ENCODE data around the gene SLC25A29.
"Not testable (repeated sequence)": the region's sequence is repeated elsewhere in the genome, so short reads cannot be mapped to it uniquely, and the experiment has no call there.

Gene SLC25A29

DNA sequence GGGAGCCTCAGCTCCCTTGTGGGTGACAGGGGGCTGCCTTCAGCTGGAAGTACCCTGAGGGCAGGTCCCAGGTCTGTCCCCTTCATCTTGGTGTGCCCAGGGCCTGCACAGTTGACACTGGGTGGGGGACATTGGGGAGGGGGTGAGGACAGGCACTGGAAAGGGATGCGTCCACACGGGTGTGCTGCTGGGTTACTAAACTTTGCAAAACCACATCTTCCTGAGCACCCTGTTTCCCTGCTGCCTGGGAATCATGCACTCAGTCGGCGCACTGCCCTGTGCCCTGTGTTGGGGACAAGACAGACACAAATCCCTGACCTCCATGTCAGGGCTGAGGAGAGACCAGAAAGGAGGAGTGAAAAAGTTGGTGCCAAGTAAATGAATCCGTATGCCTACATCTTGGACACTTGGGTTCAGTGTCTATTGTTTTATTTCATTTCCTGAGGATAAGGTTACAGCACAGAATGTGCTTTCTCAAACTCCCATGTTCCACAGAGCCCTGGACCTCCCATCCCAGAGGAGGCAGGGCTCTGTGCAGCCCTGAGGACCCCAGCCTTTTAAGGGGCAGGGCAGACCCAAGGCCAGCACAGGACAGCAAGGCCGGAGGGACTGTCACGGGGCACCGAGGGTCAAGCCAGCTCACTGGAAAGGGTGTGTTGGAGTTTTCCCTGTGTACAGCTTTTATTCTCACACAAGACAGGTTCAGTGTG lies 2.9 kb upstream of the SLC25A29 start:
- DNase-seq, result no peak

GRCh38 chr14:100308427-100308792 lies 2.2 kb upstream of the SLC25A29 start:
- DNase-seq, result not testable (repeated sequence)

DNA sequence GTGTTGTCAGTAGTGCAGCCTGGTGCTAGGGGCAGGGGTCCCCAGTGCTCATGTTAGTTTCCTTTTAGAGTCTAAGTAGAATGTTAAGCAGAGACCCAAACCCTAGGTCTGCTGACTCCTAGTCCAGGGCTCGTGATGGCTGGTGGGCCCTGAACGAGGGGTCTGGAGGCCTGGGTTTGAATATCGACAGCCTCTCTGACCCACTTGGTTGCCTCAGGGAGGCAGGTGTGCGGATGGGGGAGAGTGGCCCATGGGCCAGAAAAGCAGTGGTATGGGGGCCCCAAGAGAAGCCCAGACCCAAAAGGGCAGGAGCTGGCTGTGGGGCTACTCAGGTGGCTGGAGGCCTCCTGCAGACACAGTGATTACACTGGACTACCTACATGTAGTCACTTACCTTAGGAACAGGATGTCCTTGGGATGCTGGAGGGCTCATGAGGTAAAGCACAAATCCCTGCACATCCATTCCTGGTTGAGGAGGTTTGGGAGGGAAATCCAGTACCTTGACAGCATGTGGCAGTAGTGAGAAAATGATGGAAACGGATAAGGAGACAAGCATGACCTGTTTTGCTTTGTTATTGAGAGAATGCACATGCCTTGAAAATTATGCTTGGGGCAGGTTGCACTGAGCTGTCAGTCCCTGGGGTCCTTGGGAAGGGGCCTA lies 1.7 kb upstream of the SLC25A29 start:
- no peak for DNase-seq

- DNase-seq, result no peak
These were observed 938 bp upstream of the SLC25A29 start for GRCh38 chr14:100306998-100307765.

GRCh38 chr14:100305324-100306100 lies 732 bp downstream of the SLC25A29 start:
- no peak for DNase-seq

DNA sequence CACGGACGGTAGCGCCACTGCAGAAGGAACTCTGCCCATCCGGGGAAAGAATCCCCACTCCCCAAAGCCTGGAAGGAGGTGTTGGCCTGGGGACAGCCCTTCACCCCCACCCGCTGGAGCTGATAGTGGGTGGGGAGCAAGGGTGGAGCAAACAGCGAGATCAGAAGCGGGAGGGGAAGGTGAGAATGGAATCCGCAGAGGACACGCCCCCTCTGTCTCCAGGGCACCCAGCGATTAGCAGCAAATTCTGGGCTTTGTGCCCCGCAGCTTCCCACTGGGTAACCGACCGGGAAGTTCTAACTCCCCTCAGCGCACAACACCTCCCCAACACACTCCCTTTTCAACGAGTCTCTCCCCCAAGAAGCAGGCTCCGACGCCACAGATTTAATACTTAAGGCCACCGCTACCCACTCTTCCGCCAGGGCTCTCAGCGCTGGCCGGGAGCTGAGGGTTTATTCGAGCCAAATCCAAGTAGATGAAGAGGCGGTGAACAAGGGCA lies 1.4 kb downstream of the SLC25A29 start:
- no peak for DNase-seq

DNA sequence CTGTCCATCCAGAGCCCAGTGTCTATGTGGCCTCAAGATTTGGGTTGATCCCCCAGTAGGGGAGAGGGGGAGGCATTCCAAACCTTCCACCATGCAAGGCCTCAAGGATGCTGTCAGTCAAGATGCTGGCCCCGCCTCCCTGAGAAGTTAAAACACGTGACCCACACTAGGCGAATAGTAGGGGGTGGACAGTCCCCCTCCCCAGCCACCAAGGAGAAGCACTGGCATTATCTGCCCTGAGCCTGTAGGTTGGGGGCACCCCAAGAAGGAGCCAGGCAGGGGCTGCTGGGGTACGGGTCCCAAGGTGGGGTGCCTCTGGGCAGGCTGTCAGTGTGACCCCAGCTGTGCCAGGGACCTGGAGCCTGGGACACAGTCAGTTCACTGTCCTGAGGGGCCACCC lies 2.3 kb downstream of the SLC25A29 start:
- DNase-seq, result no peak

- no peak for DNase-seq
These were observed 3.1 kb downstream of the SLC25A29 start for GRCh38 chr14:100303179-100303578.

- DNase-seq, result no peak
These were observed 3.6 kb downstream of the SLC25A29 start for GRCh38 chr14:100302616-100303015.

GRCh38 chr14:100299238-100299560 lies 7.0 kb downstream of the SLC25A29 start:
- DNase-seq, result no peak

GRCh38 chr14:100298551-100299237 lies 7.5 kb downstream of the SLC25A29 start:
- DNase-seq, result no peak

DNA sequence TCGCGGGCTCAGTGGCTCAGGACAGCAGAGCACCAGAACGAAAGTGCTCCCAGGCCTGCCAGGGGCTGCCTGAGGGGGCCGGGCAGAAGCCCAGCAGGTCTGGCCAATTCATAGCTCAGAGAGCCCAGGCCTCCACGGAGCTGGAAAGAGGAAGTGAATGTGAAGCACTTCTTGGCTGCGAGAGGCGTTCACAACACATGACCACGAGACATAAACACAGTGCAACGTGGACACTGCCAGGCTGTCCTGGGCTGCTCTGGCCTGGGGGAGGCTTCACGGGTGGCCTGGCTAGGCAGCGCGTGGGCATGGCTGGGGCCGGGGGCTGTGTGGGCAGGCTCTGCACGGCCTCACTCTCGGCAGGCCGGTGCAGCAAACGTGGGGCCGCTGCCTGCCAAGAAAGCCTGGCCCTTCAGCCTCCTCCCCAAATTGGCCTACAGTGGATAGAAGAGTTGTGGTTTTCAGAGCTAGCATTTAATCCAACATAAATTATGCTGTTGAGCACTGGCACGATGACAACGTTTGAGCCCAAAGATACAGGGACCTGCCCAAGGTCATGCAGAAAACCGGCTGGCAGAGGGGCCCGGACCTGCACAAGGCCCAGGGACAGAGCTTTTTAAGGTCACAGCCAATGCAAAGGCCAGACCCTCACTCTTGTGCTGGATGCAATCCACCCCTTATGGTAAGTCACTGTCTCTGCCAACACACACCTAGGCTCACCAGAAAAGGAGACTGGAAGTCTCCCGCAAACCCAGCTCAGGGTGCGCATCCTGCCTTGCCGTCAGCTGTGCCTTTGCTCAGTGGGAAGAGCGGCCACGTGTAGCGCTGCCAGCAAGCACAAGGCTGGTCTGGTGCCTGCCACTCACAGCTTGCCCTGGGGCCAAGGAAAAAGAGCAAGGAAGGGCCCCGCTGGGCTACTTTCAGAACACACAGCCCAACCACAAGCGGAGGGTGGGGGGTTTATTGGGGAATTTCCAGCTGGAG lies 8.6 kb downstream of the SLC25A29 start:
- DNase-seq, result no peak

- not testable (repeated sequence) for DNase-seq
These were observed 9.5 kb downstream of the SLC25A29 start for GRCh38 chr14:100296729-100297128.

GRCh38 chr14:100296106-100296651 lies 10.1 kb downstream of the SLC25A29 start:
- DNase-seq, result no peak

DNA sequence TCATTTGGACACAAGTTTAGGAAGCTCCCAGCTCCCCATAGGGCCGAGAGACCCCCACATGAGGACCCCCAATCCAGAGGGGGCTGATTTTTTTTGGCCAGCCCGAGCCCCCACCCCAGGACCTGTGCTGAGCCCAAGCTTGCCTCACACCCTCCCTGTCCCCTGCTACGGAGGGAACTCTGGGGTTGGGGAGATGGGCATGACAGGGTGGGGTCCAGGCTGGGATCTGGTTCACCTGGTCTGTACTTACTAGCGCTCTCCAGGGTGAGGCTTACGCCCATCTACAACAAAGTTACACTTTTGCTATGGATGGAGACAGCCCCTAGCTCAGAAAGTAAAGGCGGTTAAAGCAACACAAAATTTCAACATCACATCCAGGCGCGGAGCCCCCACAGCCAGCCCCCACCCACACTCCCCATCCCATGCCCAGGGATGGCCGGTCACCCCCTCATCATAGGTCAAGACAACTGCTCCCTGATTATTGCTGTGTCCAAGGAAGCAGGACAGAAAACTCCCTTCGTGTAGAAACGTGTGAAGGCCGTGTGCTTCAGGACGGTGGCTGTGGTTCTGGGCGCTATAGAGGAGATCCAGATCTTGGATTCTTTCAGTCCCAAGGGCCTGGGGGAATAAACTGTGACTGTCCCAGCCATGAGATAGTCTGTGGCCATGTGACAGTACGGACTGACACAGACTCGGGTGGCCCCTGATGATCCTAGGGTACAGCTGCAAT lies 10.7 kb downstream of the SLC25A29 start:
- DNase-seq, result no peak

GRCh38 chr14:100294963-100295330 lies 11.3 kb downstream of the SLC25A29 start:
- DNase-seq, result no peak

DNA sequence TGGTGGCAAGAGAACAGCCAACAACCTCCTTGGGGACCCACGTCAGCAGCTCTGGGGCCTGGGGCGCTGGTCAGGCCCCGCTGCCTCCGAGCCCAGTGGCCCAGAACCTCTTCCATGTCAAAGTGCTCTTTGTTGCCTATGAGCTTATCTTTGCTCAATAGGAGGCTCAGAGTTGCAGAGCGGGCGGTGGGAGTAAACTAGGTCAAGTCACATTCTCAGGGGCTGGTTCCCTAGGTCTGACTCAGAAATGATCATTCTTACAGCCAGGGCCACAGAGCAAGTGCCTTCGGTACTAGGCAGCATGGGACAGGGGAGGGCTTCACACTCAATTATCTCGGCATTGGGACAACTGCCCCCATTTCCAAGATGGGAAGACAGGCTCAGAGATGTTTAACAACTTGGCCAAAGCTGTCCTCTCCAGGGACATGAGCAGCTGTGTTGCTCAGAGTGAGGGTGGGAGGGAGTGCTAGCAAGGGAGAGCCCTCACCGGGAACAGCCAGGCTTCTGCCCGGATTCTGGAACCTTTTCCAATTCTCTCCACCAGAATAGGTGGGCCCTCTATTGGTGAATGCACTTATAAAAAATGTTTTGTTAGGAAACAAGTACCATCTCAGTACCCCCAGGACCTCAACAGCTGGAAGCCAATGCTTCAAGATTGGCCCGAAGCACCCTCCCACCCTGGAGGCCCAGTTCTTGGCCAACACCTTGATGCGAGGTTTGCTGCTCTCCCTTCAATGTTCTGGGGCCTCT lies 11.9 kb downstream of the SLC25A29 start:
- DNase-seq, result no peak

DNA sequence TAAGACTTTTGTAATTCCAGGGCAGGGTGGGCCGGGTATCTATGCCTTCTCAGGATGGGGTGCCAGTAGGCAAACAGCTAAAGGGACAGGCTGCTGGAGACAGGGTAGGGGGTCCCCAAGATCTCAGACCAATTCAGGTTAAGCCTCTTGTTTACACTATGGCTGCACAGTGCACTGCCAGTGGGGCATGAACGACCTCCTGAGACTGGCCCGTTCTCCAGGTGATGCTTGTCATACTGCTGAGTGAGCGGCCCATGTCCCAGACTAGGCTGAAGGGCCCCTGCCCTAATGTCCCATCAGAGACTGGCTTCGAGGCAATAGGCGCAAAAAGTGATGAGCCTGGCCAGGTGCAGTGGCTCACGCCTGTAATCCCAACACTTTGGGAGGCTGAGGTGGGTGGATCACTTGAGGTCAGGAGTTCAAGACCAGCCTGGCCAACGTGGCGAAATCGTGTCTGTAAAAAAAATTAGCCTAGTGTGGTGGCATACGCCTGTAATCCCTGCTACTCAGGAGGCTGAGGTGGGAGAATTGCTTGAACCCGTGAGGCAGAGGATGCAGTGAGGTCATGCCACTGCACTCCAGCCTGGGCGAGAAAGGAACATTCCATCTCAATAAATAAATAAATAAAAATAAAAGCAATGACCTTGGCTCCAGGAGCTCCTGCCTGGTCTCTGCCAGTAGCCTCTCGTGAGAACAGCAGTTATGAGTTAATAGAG lies 12.6 kb downstream of the SLC25A29 start:
- DNase-seq, result no peak

Data from SHP77 treated with DMSO at 0.1 percent for 48 hours (cell line).